Measurements from ENCODE around the gene PARP6. TPM values are rescaled to one million over a fixed set of nuclear protein-coding genes. Genes with fewer than 3 reads are reported as not detected.

PARP6 gene
- total and polyA plus RNA-seq, 9 of the 15 experiments (the other 6 are each of a cell fraction or from before 2014, with no cell fraction given): 14.8 to 83.2 (median 28.3) TPM

- peaks cover 0 to 3% of the 10 kb centered on the region in 2 experiments; a peak in 1 of 5 replicates for H3K4me1 ChIP-seq (replicated peaks in 1 of 2; ENCODE audit: control insufficient read depth in 2 of 2, insufficient read depth in 2 of 2, low read length in 2 of 2)
- H3K36me3 ChIP-seq (ENCODE audit: control insufficient read depth, insufficient read depth, low read length): peaks cover 98% of the 10 kb centered on the region
- intact Hi-C loops (cut with micrococcal nuclease) (no loop called here), in situ Hi-C loops (cut with MboI) (no loop called here)
- H3K27ac ChIP-seq (ENCODE audit: extremely low read depth, low read depth, low read length): no peak overlapping the region
- no peak overlapping the region for H3K4me3 ChIP-seq
- CTCF ChIA-PET (ENCODE audit: low intra/inter-chr PET ratio): no interaction called here
- H3K79me2 ChIP-seq (ENCODE audit: control insufficient read depth, insufficient read depth, low read length): no peaks in the 10 kb centered on the region; the same call in 2 of the 3 replicates
- H3K4me2 ChIP-seq (ENCODE audit: insufficient read depth, low read length): no peak overlapping the region
- no peak overlapping the region for H3K9ac ChIP-seq (ENCODE audit: insufficient read depth in 1 of 2, low read depth in 2 of 2, low read length in 2 of 2)
- ATAC-seq (no peak), DNase-seq (ENCODE audit: extremely low read depth in 1 of 4, low spot score in 3 of 4) (no peak), FAIRE-seq (no peak)
- no TSS peak for BruUV-seq (replicated peaks)
- POLR2A ChIA-PET: no interaction called here
- H3K9me1 ChIP-seq (ENCODE audit: control insufficient read depth, insufficient read depth, low read length): peaks cover 10% of the 10 kb centered on the region
- WGBS (ENCODE audit: insufficient coverage, low coverage, missing lambda C conversion rate): 100% methylated on average over 2 of the region's 5 CpGs
- H4K20me1 ChIP-seq (replicated peaks; ENCODE audit: control insufficient read depth, insufficient read depth, low read length): peaks cover 12% of the 10 kb centered on the region; the same call in 1 of the 2 replicates
- H2AFZ ChIP-seq (ENCODE audit: low read depth, low read length): no peak overlapping the region
- H3K27me3 ChIP-seq (ENCODE audit: control insufficient read depth in 2 of 2, insufficient read depth in 2 of 2, low read length in 2 of 2): no peaks in the 10 kb centered on the region
- no peaks in the 10 kb centered on the region for H3K9me3 ChIP-seq (replicated peaks; ENCODE audit: control insufficient read depth, insufficient read depth, low read depth, low read length)
- TF ChIP-seq ZNF75A (CRISPR knock-in tag; IDR thresholded peaks at IDR 0.05): no peak
- no peak for TF ChIP-seq NFXL1 (CRISPR knock-in tag; IDR thresholded peaks at IDR 0.05)
- no peak for TF ChIP-seq POLR2AphosphoS5 (IDR thresholded peaks at IDR 0.05; ENCODE audit: control insufficient read depth, insufficient read depth, low read depth, low read length)
- TF ChIP-seq NFYB (IDR thresholded peaks at IDR 0.05; ENCODE audit: extremely low read depth, insufficient read length): no peak
- TF ChIP-seq, protein P1, sequence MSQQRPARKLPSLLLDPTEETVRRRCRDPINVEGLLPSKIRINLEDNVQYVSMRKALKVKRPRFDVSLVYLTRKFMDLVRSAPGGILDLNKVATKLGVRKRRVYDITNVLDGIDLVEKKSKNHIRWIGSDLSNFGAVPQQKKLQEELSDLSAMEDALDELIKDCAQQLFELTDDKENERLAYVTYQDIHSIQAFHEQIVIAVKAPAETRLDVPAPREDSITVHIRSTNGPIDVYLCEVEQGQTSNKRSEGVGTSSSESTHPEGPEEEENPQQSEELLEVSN (IDR thresholded peaks at IDR 0.05; ENCODE audit: borderline replicate concordance in 1 of 2, extremely low read depth in 1 of 2, insufficient read depth in 1 of 2, insufficient read length in 1 of 2, low read depth in 1 of 2, low read length in 1 of 2, poor library complexity in 1 of 2, severe bottlenecking in 1 of 2): no peak
- no peak for TF ChIP-seq E2F1 (CRISPR knock-in tag; IDR thresholded peaks at IDR 0.05)
- TF ChIP-seq ZNF609 (CRISPR knock-in tag; IDR thresholded peaks at IDR 0.05; ENCODE audit: borderline replicate concordance): no peak
These were observed 65.7 kb downstream of the PARP6 start for GRCh38 chr15:72206677-72207000.
